Esophagus muscularis mucosa (tissue), 4 donors: ENCODE results near the gene INPP5A. TPM values are rescaled to one million over a fixed set of nuclear protein-coding genes. Genes with fewer than 3 reads are reported as not detected.

Experiments
- DNase-seq: peaks from one replicate; pipeline ENCODE4 v3.0.0-alpha.2; 2017; ENCODE audit errors: extremely low spot score
- H3K27ac ChIP-seq, 4 donors: fragments of 200-600 bp; sonication (generic); replicated peaks in 1 of 4; 1 replicate in 3 of 4; 2 replicates in 1 of 4; pipeline ENCODE4 v1.5.1; 2016 to 2019; ENCODE audit warnings: mild to moderate bottlenecking in 1 of 4
- H3K27me3 ChIP-seq, 4 donors: fragments of 200-600 bp; sonication (generic); one replicate each; pipeline versions ENCODE4 v1.5.1 to v1.6.0; 2016 to 2019
- H3K36me3 ChIP-seq, 4 donors: fragments of 200-600 bp; sonication (generic); one replicate each; pipeline ENCODE4 v1.5.1; 2016 to 2019
- H3K4me1 ChIP-seq, 4 donors: fragments of 200-600 bp; sonication (generic); one replicate each; pipeline ENCODE4 v1.5.1; 2016 to 2019
- H3K4me3 ChIP-seq, 4 donors: fragments of 200-600 bp; sonication (generic); 1 replicate in 2 of 4; 2 replicates in 2 of 4; pipeline ENCODE4 v1.5.1; 2016 to 2019; ENCODE audit warnings: mild to moderate bottlenecking in 4 of 4, moderate library complexity in 1 of 4
- H3K9me3 ChIP-seq, 4 donors: fragments of 200-600 bp; sonication (generic); 1 replicate in 3 of 4; 2 replicates in 1 of 4; pipeline ENCODE4 v1.5.1; 2016 to 2019
- EP300 ChIP-seq: sonication (generic); formaldehyde crosslinking; IDR thresholded peaks from one replicate; pipeline ENCODE4 v1.6.1; 2017; ENCODE audit warnings: antibody characterized with exemption
- POLR2A ChIP-seq: fragments of 450-650 bp; IDR thresholded peaks from one replicate; pipeline ENCODE4 v1.6.1; 2017; ENCODE audit warnings: antibody characterized with exemption, moderate library complexity, mild to moderate bottlenecking, low read depth
- POLR2AphosphoS5 ChIP-seq, 2 donors: sonication (generic); formaldehyde crosslinking; IDR thresholded peaks; one replicate each; pipeline ENCODE4 v1.6.1; 2017; ENCODE audit warnings: antibody characterized with exemption in 2 of 2
- WGBS: methylation state at CpG from one replicate; pipeline ENCODE4 v1.1.5; 2018; 5-methylcytosine and 5-hydroxymethylcytosine counted together
- intact Hi-C: fragments of 100-400 bp; cut with DNase I; formaldehyde crosslinking; loops from one replicate; pipeline ENCODE4 v1.15.1; 2023
- total RNA-seq, 4 donors: library from RNA; depleted of rRNA; stranded (reverse); fragments of >200 nt; gene quantifications; one replicate each; pipeline versions ENCODE4 v1.1.0 to v1.2.1, GENCODE V29; 2016
- TF ChIP-seq, protein P1 (sequence below), 3 experiments: fragments of 200-600 bp in 2 of 3; fragments of 450-650 bp in 1 of 3; sonication (generic) in 2 of 3; IDR thresholded peaks; one replicate each; pipeline ENCODE4 v1.5.1; 2017 to 2019; ENCODE audit warnings: antibody characterized with exemption in 3 of 3, mild to moderate bottlenecking in 2 of 3, moderate library complexity in 1 of 3

INPP5A gene
- total RNA-seq, 4 donors from 2014 or later, result 234 to 301 (median 245) TPM

GRCh38 chr10:132626019-132626760 lies 88.6 kb downstream of the INPP5A start:
- H3K27me3 ChIP-seq, result no peaks in the 10 kb centered on the region
- no peak for DNase-seq
- WGBS, result 78% methylated on average over 23 of the region's 24 CpGs
- no peak overlapping the region for H3K4me3 ChIP-seq
- TF ChIP-seq POLR2AphosphoS5 (IDR thresholded peaks at IDR 0.05) (no peak), POLR2A (no peak), EP300 (no peak)
- TF ChIP-seq, protein P1, sequence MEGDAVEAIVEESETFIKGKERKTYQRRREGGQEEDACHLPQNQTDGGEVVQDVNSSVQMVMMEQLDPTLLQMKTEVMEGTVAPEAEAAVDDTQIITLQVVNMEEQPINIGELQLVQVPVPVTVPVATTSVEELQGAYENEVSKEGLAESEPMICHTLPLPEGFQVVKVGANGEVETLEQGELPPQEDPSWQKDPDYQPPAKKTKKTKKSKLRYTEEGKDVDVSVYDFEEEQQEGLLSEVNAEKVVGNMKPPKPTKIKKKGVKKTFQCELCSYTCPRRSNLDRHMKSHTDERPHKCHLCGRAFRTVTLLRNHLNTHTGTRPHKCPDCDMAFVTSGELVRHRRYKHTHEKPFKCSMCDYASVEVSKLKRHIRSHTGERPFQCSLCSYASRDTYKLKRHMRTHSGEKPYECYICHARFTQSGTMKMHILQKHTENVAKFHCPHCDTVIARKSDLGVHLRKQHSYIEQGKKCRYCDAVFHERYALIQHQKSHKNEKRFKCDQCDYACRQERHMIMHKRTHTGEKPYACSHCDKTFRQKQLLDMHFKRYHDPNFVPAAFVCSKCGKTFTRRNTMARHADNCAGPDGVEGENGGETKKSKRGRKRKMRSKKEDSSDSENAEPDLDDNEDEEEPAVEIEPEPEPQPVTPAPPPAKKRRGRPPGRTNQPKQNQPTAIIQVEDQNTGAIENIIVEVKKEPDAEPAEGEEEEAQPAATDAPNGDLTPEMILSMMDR (IDR thresholded peaks at IDR 0.05), result no peak
- peaks cover 53 to 73% (median 70%) of the 10 kb centered on the region in 4 donors for H3K4me1 ChIP-seq
- H3K36me3 ChIP-seq, result no peaks in the 10 kb centered on the region
- intact Hi-C loops, result no loop called here
- H3K9me3 ChIP-seq, result peaks cover 0 to 1% (median 0%) of the 10 kb centered on the region in 4 donors
- H3K27ac ChIP-seq, result peak overlapping the region; percentile 92 to 98 (median 96)

GRCh38 chr10:132626761-132627665 lies 89.4 kb downstream of the INPP5A start:
- peak overlapping the region; percentile 92 to 98 (median 96) for H3K27ac ChIP-seq
- H3K4me1 ChIP-seq, result peaks cover 61 to 81% (median 78%) of the 10 kb centered on the region in 4 donors
- 53% methylated on average over 17 of the region's 36 CpGs for WGBS
- no peaks in the 10 kb centered on the region for H3K36me3 ChIP-seq
- no peaks in the 10 kb centered on the region for H3K9me3 ChIP-seq
- no peaks in the 10 kb centered on the region for H3K27me3 ChIP-seq
- DNase-seq, result no peak
- H3K4me3 ChIP-seq, result peak overlapping the region; percentile 25 to 37 (median 34)
- intact Hi-C loops, result no loop called here
- TF ChIP-seq, protein P1 (IDR thresholded peaks at IDR 0.05), result no peak
- no peak for TF ChIP-seq EP300
- no peak for TF ChIP-seq POLR2AphosphoS5 (IDR thresholded peaks at IDR 0.05)
- TF ChIP-seq POLR2A, result no peak

DNA sequence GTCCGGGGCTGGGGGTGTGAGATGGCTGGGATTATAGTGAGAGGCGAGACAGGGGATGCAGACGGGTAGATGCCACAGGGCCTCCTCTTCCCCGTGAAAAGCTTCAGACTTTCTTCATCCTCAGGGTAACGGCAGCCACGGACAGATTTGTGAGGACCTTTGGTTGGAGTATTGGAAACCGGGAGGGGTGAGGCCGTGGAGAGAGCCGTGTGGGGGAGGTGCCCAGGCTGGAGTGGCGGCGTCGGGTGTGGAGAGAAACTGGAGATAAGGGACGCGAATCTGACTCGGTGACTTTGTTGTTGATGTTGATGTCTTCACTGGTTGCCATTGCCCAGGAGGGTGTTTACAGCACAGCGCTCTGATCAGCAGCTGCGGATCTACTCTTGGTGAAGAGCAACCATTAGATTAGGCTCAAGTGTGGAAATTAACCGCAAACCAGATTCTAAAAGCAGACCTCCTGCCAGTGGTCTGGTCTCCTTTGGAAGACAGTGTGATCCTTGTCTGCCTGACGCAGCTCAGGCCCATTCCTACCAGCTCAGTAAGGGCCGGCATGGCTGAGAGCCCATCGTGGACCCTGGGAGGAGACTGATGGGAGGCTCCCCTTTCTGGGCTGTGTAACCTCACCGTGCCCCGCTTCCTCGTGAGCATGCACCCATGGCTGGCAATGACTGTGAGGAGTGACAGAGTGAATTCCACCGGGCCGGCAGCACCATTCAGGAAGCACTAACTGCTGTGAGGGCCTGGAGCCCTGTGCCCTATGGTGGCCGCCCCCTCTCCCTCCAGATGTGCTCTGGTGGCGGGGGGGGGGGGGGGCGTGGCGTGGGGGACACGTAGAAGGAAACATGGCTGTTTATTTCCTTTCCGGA lies 90.3 kb downstream of the INPP5A start:
- intact Hi-C loops, result no loop called here
- WGBS, result 31% methylated on average over 25 of the region's 32 CpGs
- Histone ChIP-seq H3K4me3 (peak overlapping the region; percentile 25 to 37 (median 34)), H3K27me3 (no peaks in the 10 kb centered on the region), H3K36me3 (no peaks in the 10 kb centered on the region), H3K9me3 (no peaks in the 10 kb centered on the region), H3K27ac (peak overlapping the region; percentile 92 to 98 (median 96)), H3K4me1 (peaks cover 70 to 90% (median 87%) of the 10 kb centered on the region in 4 donors)
- peak; percentile 62 to 70 for TF ChIP-seq POLR2AphosphoS5 (IDR thresholded peaks at IDR 0.05)
- TF ChIP-seq EP300, result peak; percentile 35
- TF ChIP-seq, protein P1 (IDR thresholded peaks at IDR 0.05), result no peak
- DNase-seq, result no peak
